Urothelium cell line (cell line): ENCODE data around the gene TMX1.

ENCODE experiments used
- DNase-seq: peaks from one replicate; pipeline ENCODE4 v3.0.0; 2011; ENCODE audit warnings: low spot score, mixed read lengths
- FAIRE-seq: peaks from 2 replicates; lab custom pipeline; 2011; peaks lifted over from hg19 to GRCh38; lab: Jason Lieb, UNC

Gene TMX1

DNA sequence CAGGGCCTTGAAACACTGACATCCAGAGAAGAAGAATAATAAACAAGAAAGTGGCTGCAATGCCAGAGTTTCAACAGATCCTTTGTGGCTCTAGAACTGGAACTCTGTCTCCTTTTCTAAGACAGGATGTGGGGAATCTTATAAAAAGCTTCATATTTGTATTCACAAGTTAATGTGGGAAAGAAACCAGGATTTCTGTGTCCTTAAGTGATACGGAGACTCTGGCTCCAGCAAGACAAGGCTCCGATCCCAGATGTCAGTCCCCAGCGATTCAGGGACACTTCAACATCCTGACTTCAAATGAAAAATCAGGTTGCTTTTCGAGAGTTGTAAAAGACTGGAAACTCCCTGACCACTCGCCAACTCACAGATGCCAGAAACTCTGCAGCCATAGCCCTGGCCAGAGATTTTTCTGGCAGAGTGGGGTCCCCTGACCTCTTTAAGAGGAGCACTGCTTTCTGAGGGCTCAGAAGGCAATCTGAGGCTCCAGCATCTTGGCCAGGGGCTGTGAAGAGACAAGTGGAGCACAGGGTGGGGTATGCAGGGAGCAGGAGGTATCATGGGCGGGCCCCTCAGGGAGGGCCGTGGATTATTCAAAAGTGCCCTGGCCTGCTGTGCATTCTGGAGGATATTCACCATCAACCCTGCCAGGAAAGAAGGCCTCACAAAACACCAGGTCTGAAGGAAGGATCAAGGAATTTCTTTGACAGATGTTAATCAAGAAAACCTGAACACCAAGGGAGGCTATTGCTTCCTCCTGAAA lies 53.3 kb downstream of the TMX1 start:
- DNase-seq (no peak), FAIRE-seq (no peak)

GRCh38 chr14:51293912-51294389 lies 53.9 kb downstream of the TMX1 start:
- no peak for FAIRE-seq

GRCh38 chr14:51294951-51295525 lies 55.0 kb downstream of the TMX1 start:
- FAIRE-seq, result peak; percentile 62
- no peak for DNase-seq

More at GRCh38 chr14:51293912-51294389, 53.9 kb downstream of the TMX1 start:
- DNase-seq, result no peak

GRCh38 chr14:51295646-51296263 lies 55.7 kb downstream of the TMX1 start:
- DNase-seq, result no peak
- peak; percentile 5 for FAIRE-seq

DNA sequence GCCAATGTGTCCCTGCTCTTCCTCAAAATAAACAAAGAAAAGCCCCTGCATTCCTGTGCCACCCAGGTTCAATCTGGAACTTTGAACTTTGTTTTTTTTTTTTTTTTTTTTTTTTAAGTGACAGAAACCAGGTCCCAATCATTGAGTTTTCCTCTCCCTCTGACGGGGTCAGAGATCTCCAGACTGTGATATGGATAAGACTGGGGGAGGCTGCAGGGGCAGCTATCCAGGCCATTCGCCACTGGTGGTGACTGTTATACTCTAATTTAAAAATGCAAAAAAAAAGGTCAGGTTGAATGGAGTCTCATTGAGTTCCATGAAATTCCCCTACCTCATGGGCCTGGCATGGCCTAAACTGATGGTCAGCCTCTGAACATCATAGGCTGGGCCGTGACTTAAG lies 57.0 kb downstream of the TMX1 start:
- DNase-seq, result no peak
- no peak for FAIRE-seq

DNA sequence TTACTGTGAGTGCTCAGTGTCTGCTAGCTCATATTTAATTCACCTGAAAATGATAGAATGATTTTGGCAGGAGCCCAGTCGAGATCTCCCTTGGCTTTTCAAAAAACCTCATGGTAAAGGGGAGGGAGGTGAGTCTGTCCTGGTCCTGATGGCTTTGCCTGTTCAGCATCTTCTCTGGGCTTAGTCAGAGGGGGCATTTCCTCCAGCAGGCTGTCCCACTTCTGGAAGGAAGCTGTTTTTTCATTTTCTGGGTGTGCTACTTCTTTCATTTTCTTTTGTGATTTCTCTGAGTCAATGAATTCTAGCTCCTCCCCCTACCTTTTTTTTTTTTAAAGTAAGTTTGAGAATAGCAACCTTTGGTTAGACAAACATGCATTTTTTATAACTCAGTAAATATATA lies 58.8 kb downstream of the TMX1 start:
- FAIRE-seq, result peak; percentile 59
- DNase-seq, result no peak

GRCh38 chr14:51302295-51303030 lies 62.4 kb downstream of the TMX1 start:
- FAIRE-seq (peak; percentile 58), DNase-seq (peak; percentile 39)

DNA sequence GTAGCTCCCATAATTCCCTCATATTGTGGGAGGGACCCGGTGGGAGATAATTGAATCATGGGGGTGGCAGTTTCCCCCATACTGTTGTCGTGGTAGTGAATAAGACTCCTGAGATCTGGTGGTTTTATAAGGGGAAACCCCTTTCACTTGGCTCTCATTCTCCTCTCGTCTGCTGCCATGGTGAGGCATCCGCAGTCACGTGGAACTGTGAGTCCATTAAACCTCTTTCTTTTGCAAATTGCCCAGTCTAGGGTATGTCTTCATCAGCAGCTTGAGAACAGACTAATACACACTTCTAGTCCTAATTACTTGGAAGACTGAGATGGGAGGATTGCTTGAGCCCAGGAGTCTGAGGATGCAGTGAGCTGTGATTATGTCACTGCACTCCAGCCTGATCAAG lies 64.4 kb downstream of the TMX1 start:
- FAIRE-seq (peak; percentile 77), DNase-seq (peak; percentile 51)

DNA sequence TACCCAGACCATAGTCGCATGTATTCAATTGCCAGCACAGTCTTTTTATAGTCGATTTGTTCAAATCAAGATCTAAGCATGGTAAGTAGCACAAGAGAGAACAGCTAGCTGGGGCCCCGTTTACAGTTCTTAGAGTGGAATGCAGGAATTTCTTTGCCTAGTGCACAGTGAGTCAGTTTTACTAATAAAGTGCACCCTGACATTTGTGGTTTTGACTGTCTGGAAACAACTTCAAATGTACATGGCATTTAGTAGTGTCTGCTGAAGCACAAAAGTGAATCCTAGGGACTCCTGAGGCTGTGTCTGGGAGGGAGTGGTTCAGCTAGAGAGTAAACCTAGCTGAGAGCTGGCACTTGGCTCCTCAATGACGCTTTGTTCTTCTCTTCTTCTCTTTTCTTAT lies 64.9 kb downstream of the TMX1 start:
- peak; percentile 98 for FAIRE-seq
- DNase-seq, result peak; percentile 95

GRCh38 chr14:51305751-51306150 lies 65.7 kb downstream of the TMX1 start:
- DNase-seq, result no peak
- FAIRE-seq, result peak; percentile 37
